Liver (tissue), 9 donors: ENCODE measurements around the gene RNF126. TPM values are rescaled to one million over a fixed set of nuclear protein-coding genes. Genes with fewer than 3 reads are reported as not detected.
"Not testable (repeated sequence)": the region's sequence is repeated elsewhere in the genome, so short reads cannot be mapped to it uniquely, and the experiment has no call there.

Experiments used
- DNase-seq: peaks from one replicate; pipeline ENCODE4 v3.0.0-alpha.2; 2017; ENCODE audit warnings: low spot score
- H3K27ac ChIP-seq, 2 donors: one replicate each; pipeline ENCODE4 v1.7.0; 2013; ENCODE audit warnings: inconsistent platforms in 2 of 2, low read length in 2 of 2, control low read depth in 1 of 2, low read depth in 1 of 2, mild to moderate bottlenecking in 1 of 2
- H3K27me3 ChIP-seq, 4 donors: one replicate each; pipeline versions ENCODE4 v1.6.1 to v1.7.0; 2013; ENCODE audit warnings: low read length in 3 of 4, inconsistent platforms in 1 of 4, mild to moderate bottlenecking in 1 of 4, moderate library complexity in 1 of 4; ENCODE audit not compliant: control insufficient read depth in 4 of 4, insufficient read depth in 4 of 4
- H3K36me3 ChIP-seq, 4 donors: one replicate each; pipeline versions ENCODE4 v1.6.1 to v1.7.0; 2013; ENCODE audit warnings: low read length in 3 of 4, mild to moderate bottlenecking in 3 of 4, low read depth in 1 of 4, moderate library complexity in 1 of 4; ENCODE audit not compliant: control insufficient read depth in 4 of 4, insufficient read depth in 3 of 4
- H3K4me1 ChIP-seq, 4 donors: one replicate each; pipeline versions ENCODE4 v1.6.1 to v1.7.0; 2013; ENCODE audit warnings: low read length in 3 of 4, mild to moderate bottlenecking in 3 of 4, moderate library complexity in 1 of 4; ENCODE audit not compliant: control insufficient read depth in 4 of 4, insufficient read depth in 4 of 4
- H3K4me3 ChIP-seq, 3 donors: one replicate each; pipeline versions ENCODE4 v1.6.1 to v1.7.0; 2013; ENCODE audit warnings: low read length in 3 of 3, control low read depth in 1 of 3, low read depth in 1 of 3, mild to moderate bottlenecking in 1 of 3
- H3K9ac ChIP-seq, 2 donors: one replicate each; pipeline ENCODE4 v1.7.0; 2013; ENCODE audit warnings: low read length in 2 of 2, mild to moderate bottlenecking in 2 of 2, moderate library complexity in 2 of 2, control low read depth in 1 of 2, low read depth in 1 of 2
- H3K9me3 ChIP-seq, 4 donors: one replicate each; pipeline versions ENCODE4 v1.6.1 to v1.7.0; 2013; ENCODE audit warnings: low read length in 3 of 4; ENCODE audit not compliant: control insufficient read depth in 4 of 4
- ATF3 ChIP-seq: IDR thresholded peaks from 2 replicates; pipeline ENCODE4 v1.6.1; 2016; ENCODE audit warnings: antibody characterized with exemption
- CTCF ChIP-seq: fragments of 150-350 bp; IDR thresholded peaks from 2 replicates; pipeline ENCODE4 v1.5.1; 2017; ENCODE audit warnings: improper control_type of control experiment, low read depth, low read length; ENCODE audit not compliant: missing input control
- FOXA2 ChIP-seq: IDR thresholded peaks from 2 replicates; pipeline ENCODE4 v1.6.1; 2016; ENCODE audit warnings: antibody characterized with exemption
- GABPA ChIP-seq, 2 donors: IDR thresholded peaks in 1 of 2; conservative IDR thresholded peaks in 1 of 2; 2 replicates each; pipeline ENCODE4 v1.6.1; 2016; ENCODE audit warnings: antibody characterized with exemption in 2 of 2, mild to moderate bottlenecking in 1 of 2, moderate library complexity in 1 of 2
- HNF4A ChIP-seq, 2 donors: conservative IDR thresholded peaks; 2 replicates each; pipeline ENCODE4 v1.6.1; 2016; ENCODE audit warnings: antibody characterized with exemption in 2 of 2, mild to moderate bottlenecking in 2 of 2
- HNF4G ChIP-seq: IDR thresholded peaks from 2 replicates; pipeline ENCODE4 v1.6.1; 2016; ENCODE audit warnings: antibody characterized with exemption
- JUND ChIP-seq, 2 donors: IDR thresholded peaks; 2 replicates each; pipeline ENCODE4 v1.6.1; 2016; ENCODE audit warnings: antibody characterized with exemption in 2 of 2
- REST ChIP-seq: IDR thresholded peaks from 2 replicates; pipeline ENCODE4 v1.6.1; 2016; ENCODE audit warnings: antibody characterized with exemption, mild to moderate bottlenecking
- TAF1 ChIP-seq: conservative IDR thresholded peaks from 2 replicates; pipeline ENCODE4 v1.6.1; 2016; ENCODE audit warnings: antibody characterized with exemption, mild to moderate bottlenecking
- YY1 ChIP-seq: IDR thresholded peaks from 2 replicates; pipeline ENCODE4 v1.6.1; 2016; ENCODE audit warnings: antibody characterized with exemption, mild to moderate bottlenecking
- ZBTB33 ChIP-seq: IDR thresholded peaks from 2 replicates; pipeline ENCODE4 v1.6.1; 2016; ENCODE audit warnings: antibody characterized with exemption
- WGBS: extraction: QIAGEN DNeasy Blood & Tissue Kit; methylation state at CpG from one replicate; pipeline ENCODE4 v1.1.7; 2013; 5-methylcytosine and 5-hydroxymethylcytosine counted together
- polyA plus RNA-seq, 2 donors: library from polyadenylated mRNA; stranded (reverse) in 1 of 2; unstranded in 1 of 2; fragments of 200-250 nt in 1 of 2; fragments of >200 nt in 1 of 2; fragmentation: Nextera tagmentation in 1 of 2; extraction: Ambion mirVana in 1 of 2; gene quantifications; one replicate each; pipeline versions ENCODE4 v1.2.1 to v1.2.3, GENCODE V29; 2013 to 2015
- total RNA-seq, 2 donors: library from RNA; depleted of rRNA; stranded (reverse); fragments of >200 nt; gene quantifications; one replicate each; pipeline ENCODE4 v1.2.3, GENCODE V29; 2014
- donor health status: healthy.
- donor health status: healthy.
- donor health status: healthy.
- donor health status: healthy.
- donor health status: healthy.

The RNF126 gene
- total and polyA plus RNA-seq, 4 donors, result 16.7 to 32.7 (median 24.1) TPM

GRCh38 chr19:621819-622218 is 41.2 kb downstream of the RNF126 start:
- H3K36me3 ChIP-seq, result peaks cover 7 to 58% (median 31%) of the 10 kb centered on the region in 4 donors
- DNase-seq, result no peak
- H3K4me1 ChIP-seq, result no peaks in the 10 kb centered on the region
- 94% methylated on average over 24 of the region's 24 CpGs for WGBS
- H3K4me3 ChIP-seq, result no peak overlapping the region
- H3K27me3 ChIP-seq, result no peaks in the 10 kb centered on the region
- TF ChIP-seq HNF4A (conservative IDR thresholded peaks at IDR 0.05) (no peak), HNF4G (no peak), ATF3 (no peak), GABPA (IDR thresholded peaks at IDR 0.05 in 1 of 2, conservative IDR thresholded peaks at IDR 0.05 in 1 of 2) (no peak), JUND (IDR thresholded peaks at IDR 0.05) (no peak), ZBTB33 (no peak), FOXA2 (no peak), REST (no peak), CTCF (no peak), TAF1 (no peak), YY1 (no peak)
- H3K9me3 ChIP-seq, result no peaks in the 10 kb centered on the region
- H3K9ac ChIP-seq, result no peak overlapping the region
- H3K27ac ChIP-seq, result no peak overlapping the region

- not testable (repeated sequence) for H3K4me1 ChIP-seq, H3K9me3 ChIP-seq, H3K9ac ChIP-seq, H3K27me3 ChIP-seq, H3K4me3 ChIP-seq, H3K27ac ChIP-seq, DNase-seq
- WGBS, result 98% methylated on average over 48 of the region's 48 CpGs
- peaks cover 7 to 58% (median 31%) of the 10 kb centered on the region in 4 donors for H3K36me3 ChIP-seq
Measured at GRCh38 chr19:621191-621590, 41.8 kb downstream of the RNF126 start.
